Lower lobe of right lung (tissue), 2 donors: Measurements from ENCODE around the gene ROPN1B. TPM values are rescaled to one million over a fixed set of nuclear protein-coding genes. Genes with fewer than 3 reads are reported as not detected.
A peak's percentile ranks its signal among the peaks of the same experiment; 100 is the strongest.
"Not testable (repeated sequence)": the region's sequence is repeated elsewhere in the genome, so short reads cannot be mapped to it uniquely, and the experiment has no call there.

Experiments
- ATAC-seq, 2 donors: fragments of 200-7000 bp; cut with Tn5 transposase; one replicate each; pipeline ENCODE4 v1.9.1; 2020 to 2022; ENCODE audit warnings: mild to moderate bottlenecking in 2 of 2, moderate library complexity in 2 of 2
- DNase-seq: peaks from one replicate; pipeline ENCODE4 v3.0.0-alpha.2; 2020
- H3K27ac ChIP-seq: fragments of 200-600 bp; one replicate; pipeline ENCODE4 v1.8.0; 2022
- H3K27me3 ChIP-seq: fragments of 200-600 bp; one replicate; pipeline ENCODE4 v1.8.0; 2022; ENCODE audit warnings: low read depth
- H3K36me3 ChIP-seq: fragments of 200-600 bp; one replicate; pipeline ENCODE4 v1.8.0; 2022; ENCODE audit warnings: mild to moderate bottlenecking
- H3K4me1 ChIP-seq: fragments of 200-600 bp; one replicate; pipeline ENCODE4 v1.8.0; 2022
- H3K4me3 ChIP-seq: fragments of 200-600 bp; one replicate; pipeline ENCODE4 v1.8.0; 2022; ENCODE audit warnings: mild to moderate bottlenecking
- H3K9me3 ChIP-seq: fragments of 200-600 bp; one replicate; pipeline ENCODE4 v1.8.0; 2022
- intact Hi-C: fragments of 100-400 bp; cut with DNase I; formaldehyde crosslinking; loops from one replicate; pipeline ENCODE4 v1.11.0; 2022
- total RNA-seq: library from RNA; stranded (reverse); fragmentation: NEBNext Ultra II Directional; extraction: Animal tissue kit (Norgen Biotek cat#: 25700); gene quantifications from one replicate; pipeline ENCODE4 v1.2.1, GENCODE V29; 2021
- TF ChIP-seq, protein P1 (sequence below): fragments of 200-600 bp; IDR thresholded peaks from one replicate; pipeline ENCODE4 v1.8.0; 2022; ENCODE audit warnings: antibody characterized with exemption, mild to moderate bottlenecking
- donor health status: DM: no; HTN: yes; CAD: no; lungs with severe emphysema.

The ROPN1B gene
- total RNA-seq, 1 donor from 2014 or later: 0.50 TPM

DNA sequence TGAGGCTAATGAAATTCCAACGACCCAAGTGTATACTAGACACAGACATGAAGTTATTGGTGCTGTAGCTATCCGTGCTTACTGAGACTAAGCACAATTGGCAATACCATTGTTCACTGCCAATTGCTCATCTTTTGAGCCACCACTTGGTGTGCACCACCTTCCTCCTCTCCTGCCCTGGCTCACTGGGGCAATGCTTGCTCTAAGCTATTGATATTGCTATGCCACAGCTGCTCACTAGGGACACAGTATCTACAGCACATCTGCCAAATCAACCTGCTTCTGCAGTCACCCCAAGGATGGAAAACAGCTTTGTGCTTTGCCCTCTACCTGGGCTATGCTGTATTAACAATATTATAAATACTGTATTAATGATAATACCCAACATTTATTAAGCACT, 16.0 kb downstream of the ROPN1B start:
- H3K4me3 ChIP-seq, ATAC-seq, H3K27ac ChIP-seq, H3K4me1 ChIP-seq, H3K27me3 ChIP-seq, DNase-seq, H3K9me3 ChIP-seq, H3K36me3 ChIP-seq, intact Hi-C loops: not testable (repeated sequence)

DNA sequence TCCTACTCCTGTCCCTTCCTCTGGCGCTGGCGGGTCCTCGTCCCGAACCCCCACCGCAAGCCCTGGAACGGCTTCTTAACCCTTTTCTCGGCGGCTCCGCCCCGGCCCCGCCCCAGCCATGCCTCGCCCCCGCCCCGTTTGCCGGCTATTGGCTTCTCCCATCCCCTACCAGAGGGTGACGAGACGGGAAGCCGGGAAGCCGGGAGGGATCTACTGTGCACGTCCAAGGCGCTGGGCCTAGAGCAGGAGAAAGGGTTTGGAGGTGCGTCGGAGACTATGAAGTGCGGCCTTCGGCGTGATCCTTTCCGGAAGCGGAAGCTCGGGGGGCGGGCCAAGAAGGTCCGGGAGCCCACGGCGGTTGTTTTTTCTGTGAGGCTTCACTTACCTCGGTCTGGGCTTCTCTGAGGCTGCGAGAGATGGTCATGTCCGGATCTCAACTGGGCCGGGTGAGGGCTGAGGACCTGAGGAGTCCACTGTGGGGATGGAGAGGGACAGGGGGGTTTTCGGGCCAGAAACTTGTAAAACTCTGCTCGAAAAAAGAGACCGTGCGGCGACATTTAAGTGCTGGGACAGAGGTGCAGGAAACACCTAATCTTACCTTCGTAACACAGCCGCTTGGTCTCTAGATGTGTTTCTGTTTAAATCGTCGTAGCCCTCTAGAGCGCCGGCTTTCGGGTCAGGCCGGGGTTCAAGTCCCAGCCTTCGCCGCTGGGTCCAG, 21.4 kb downstream of the ROPN1B start:
- H3K36me3 ChIP-seq: no peaks in the 10 kb centered on the region
- H3K9me3 ChIP-seq: no peaks in the 10 kb centered on the region
- DNase-seq (peak; percentile 93), ATAC-seq (peak; percentile 99)
- peak overlapping the region; percentile 81 for H3K27ac ChIP-seq
- H3K27me3 ChIP-seq: no peaks in the 10 kb centered on the region
- H3K4me1 ChIP-seq: peaks cover 12% of the 10 kb centered on the region
- intact Hi-C loops: no loop called here
- TF ChIP-seq, protein P1, sequence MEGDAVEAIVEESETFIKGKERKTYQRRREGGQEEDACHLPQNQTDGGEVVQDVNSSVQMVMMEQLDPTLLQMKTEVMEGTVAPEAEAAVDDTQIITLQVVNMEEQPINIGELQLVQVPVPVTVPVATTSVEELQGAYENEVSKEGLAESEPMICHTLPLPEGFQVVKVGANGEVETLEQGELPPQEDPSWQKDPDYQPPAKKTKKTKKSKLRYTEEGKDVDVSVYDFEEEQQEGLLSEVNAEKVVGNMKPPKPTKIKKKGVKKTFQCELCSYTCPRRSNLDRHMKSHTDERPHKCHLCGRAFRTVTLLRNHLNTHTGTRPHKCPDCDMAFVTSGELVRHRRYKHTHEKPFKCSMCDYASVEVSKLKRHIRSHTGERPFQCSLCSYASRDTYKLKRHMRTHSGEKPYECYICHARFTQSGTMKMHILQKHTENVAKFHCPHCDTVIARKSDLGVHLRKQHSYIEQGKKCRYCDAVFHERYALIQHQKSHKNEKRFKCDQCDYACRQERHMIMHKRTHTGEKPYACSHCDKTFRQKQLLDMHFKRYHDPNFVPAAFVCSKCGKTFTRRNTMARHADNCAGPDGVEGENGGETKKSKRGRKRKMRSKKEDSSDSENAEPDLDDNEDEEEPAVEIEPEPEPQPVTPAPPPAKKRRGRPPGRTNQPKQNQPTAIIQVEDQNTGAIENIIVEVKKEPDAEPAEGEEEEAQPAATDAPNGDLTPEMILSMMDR: no peak
- H3K4me3 ChIP-seq: peak overlapping the region; percentile 79

DNA sequence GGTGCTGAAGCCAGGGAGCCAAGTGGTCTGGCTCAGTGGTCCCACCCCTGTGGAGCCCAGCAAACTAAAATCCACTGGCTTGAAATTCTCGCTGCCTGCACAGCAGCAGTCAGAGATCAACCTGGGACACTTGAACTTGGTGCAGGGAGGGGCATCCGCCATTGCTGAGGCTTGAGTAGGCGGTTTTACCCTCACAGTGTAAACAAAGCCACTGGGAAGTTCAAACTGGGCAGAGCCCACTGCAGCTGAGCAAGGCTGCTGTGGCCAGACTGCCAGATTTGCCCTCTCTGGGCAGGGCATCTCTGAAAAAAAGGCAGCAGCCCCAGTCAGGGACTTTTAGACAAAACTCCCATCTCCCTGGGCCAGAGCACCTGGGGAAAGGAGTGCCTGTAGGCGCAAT, 27.8 kb downstream of the ROPN1B start:
- H3K9me3 ChIP-seq: peaks cover 25% of the 10 kb centered on the region
- H3K4me1 ChIP-seq, intact Hi-C loops, H3K27me3 ChIP-seq, ATAC-seq, H3K27ac ChIP-seq, H3K4me3 ChIP-seq, DNase-seq, H3K36me3 ChIP-seq: not testable (repeated sequence)

DNA sequence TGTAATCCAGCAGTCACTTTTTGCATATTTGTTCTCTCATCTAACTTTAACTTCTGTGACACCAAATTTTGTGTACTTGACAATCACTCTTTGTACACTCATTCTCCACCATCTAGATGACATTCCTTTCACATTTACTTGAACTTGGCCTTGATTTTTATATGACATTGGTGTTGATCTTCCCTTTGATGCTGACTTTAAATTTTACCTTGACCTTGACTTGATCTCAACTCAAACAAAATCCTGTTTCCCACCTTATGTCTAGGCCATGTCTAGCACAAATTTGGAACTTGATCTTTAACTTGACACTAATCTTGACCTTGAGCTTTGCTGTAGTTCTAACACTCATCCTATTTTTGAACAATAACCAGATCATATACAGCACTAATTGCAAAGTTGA, 33.2 kb downstream of the ROPN1B start:
- TF ChIP-seq, protein P1: no peak
- no peak for DNase-seq

DNA sequence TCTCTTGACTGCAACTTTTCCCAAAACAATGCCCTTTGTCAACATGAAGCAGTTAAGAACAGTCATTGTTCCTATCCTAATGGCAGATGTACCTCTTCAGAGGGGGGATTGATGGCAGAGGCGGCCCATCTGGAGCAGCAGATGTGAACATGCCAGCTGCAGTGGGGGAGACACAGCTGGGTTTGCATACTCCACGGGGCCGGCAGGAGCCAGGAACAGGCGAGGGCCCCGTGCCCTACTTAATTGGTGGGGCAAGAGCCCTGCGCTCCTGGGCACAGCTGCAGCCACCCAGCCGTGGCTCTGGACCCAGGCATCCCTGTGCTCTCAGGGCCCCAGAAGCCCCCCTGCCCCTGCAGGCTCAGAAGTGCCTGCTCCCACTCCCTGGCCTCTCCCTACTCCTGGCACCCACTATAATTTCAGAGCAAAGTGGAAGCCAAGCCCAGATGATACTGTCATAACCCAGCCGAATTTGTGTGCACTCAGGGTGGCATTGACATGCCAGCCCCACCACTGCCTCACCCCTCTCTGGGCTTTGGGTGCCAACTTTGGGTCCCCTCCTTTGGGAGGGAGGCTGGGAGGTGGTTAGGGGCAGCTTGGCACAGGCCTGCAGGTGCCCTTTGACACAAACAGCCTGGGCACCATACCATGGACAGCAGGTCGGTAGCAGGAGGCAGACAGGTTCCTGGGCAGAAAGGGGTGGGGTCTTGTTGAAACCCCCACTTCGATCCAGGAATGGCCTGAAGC, 34.6 kb downstream of the ROPN1B start:
- Histone ChIP-seq H3K27ac (no peak overlapping the region), H3K27me3 (no peaks in the 10 kb centered on the region), H3K4me1 (no peaks in the 10 kb centered on the region), H3K36me3 (peaks cover 22% of the 10 kb centered on the region), H3K9me3 (peaks cover 36% of the 10 kb centered on the region), H3K4me3 (no peak overlapping the region)
- intact Hi-C loops: no loop called here
- DNase-seq: no peak
- peak in 1 of 2 donors; percentile 25 for ATAC-seq
- TF ChIP-seq, protein P1: no peak

More for the DNA sequence above, 33.2 kb downstream of the ROPN1B start:
- Histone ChIP-seq H3K27me3 (no peaks in the 10 kb centered on the region), H3K4me1 (no peaks in the 10 kb centered on the region), H3K9me3 (peaks cover 36% of the 10 kb centered on the region), H3K27ac (no peak overlapping the region), H3K4me3 (no peak overlapping the region), H3K36me3 (peaks cover 9% of the 10 kb centered on the region)
- no peak for ATAC-seq
- intact Hi-C loops: no loop called here

DNA sequence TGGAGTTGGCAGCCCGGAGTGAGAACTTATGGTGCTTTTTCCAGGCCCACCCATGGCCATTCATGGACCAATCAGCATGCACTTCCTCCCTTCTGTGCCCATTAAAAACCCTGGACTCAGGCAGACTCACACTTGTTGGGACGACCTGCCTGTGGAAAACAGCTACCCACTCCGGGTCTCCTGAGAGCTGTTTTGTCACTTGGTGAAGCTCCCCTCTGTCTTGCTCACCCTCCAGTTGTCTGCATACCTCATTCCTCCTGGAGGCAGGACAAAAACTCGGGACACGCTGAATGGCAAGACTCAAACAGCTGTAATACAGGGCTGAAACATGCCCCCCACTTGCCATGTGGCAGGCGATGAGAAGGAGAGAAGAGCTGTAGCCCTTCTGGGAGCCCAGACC, 35.2 kb downstream of the ROPN1B start:
- intact Hi-C loops: no loop called here
- ATAC-seq: no peak
- no peak for DNase-seq
- Histone ChIP-seq H3K27ac (no peak overlapping the region), H3K36me3 (peaks cover 25% of the 10 kb centered on the region), H3K4me1 (no peaks in the 10 kb centered on the region), H3K4me3 (no peak overlapping the region), H3K27me3 (no peaks in the 10 kb centered on the region), H3K9me3 (peaks cover 36% of the 10 kb centered on the region)
- TF ChIP-seq, protein P1: no peak
